ENCODE data around the gene EEPD1.

DNA sequence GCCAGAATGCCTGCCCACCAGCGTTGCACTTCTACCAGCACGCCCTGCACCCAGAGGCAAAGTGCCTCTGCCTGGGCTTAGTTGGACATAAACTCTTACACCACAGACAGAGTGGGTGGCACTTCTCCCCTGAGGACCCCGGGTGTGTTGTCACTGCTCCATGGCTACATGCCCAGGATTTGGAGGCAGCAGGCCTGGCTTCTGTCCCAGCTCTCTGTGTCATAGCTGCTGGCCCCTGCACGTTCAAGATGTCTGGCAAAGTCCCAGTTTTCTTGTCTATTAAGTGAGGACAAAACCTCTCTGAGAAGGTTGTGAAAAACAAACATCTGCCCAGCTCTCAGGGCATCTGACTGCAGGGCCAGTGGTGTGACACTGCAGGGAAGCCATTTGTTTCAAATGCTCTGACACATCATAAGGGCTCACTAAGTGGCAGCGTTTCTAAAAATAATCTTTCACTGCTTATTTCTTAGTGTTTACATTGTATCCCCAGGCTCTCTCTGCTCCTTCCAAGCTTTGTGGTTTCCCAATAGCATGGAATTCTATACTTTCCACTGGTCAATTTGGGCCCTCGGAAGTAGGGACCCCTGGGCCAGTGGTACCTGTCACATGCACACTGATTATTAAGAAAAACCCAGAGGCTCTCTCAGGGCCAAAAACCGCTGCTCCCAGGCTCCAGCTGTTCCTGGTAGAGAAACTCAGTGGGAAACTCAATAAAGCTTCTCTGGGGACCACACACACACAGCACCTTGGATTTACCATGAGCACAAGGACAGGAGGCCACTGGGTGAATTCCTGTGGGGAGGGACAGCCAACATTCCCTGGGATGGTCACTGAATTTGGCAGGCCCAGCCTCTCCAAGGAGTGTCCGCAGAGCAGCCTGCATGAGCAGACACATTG is 150.4 kb downstream of the EEPD1 start:
- TF ChIP-seq, protein P1, sequence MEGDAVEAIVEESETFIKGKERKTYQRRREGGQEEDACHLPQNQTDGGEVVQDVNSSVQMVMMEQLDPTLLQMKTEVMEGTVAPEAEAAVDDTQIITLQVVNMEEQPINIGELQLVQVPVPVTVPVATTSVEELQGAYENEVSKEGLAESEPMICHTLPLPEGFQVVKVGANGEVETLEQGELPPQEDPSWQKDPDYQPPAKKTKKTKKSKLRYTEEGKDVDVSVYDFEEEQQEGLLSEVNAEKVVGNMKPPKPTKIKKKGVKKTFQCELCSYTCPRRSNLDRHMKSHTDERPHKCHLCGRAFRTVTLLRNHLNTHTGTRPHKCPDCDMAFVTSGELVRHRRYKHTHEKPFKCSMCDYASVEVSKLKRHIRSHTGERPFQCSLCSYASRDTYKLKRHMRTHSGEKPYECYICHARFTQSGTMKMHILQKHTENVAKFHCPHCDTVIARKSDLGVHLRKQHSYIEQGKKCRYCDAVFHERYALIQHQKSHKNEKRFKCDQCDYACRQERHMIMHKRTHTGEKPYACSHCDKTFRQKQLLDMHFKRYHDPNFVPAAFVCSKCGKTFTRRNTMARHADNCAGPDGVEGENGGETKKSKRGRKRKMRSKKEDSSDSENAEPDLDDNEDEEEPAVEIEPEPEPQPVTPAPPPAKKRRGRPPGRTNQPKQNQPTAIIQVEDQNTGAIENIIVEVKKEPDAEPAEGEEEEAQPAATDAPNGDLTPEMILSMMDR (IDR thresholded peaks at IDR 0.05), result no peak
- TF ChIP-seq EZH2 (IDR thresholded peaks at IDR 0.05), result no peak

Data from neural progenitor cell (in vitro differentiated cells).